ENCODE measurements around the gene ALDH5A1. TPM values are rescaled to one million over a fixed set of nuclear protein-coding genes. Genes with fewer than 3 reads are reported as not detected.

Gene ALDH5A1
- polyA plus RNA-seq (2011; rRNA removed): 0.64 and 0.75 TPM in 2 replicates
- 0.62 and 1.6 TPM in 2 replicates for polyA minus RNA-seq (2011; rRNA and poly(A)+ RNA removed)

GRCh38 chr6:24494821-24495795 lies at the start of gene ALDH5A1:
Gene ALDH5A1 (plus strand): TSS chr6:24494969. CDS start chr6:24494997, 28 bp downstream.
- DNase-seq (ENCODE audit: low read depth): no peak
- ChIA-PET CTCF (interaction anchor here (0.5 to 2.0 kb wide), 9 partner anchors 9 to 141 kb away, joined by 3 to 8 read pairs (median 3); no protein-coding TSS in a partner anchor), POLR2A (no interaction called here)
- peak; percentile 30 for TF ChIP-seq CTCF (IDR thresholded peaks at IDR 0.05; ENCODE audit: insufficient read depth, low read depth, low read length)
- H3K36me3 ChIP-seq (ENCODE audit: control insufficient read depth, insufficient read depth, low read length): no peaks in the 10 kb centered on the region
- peaks cover 2% of the 10 kb centered on the region; the same call in 1 of the 2 replicates for H3K27me3 ChIP-seq (ENCODE audit: control insufficient read depth, insufficient read depth, low read length)
- peak within 1 kb of the TSS; percentile 51 for H3K4me3 ChIP-seq (ENCODE audit: low read depth, low read length)

- ChIA-PET POLR2A (no interaction called here), CTCF (no interaction called here)
- Histone ChIP-seq H3K27me3 (ENCODE audit: control insufficient read depth, insufficient read depth, low read length) (no peaks in the 10 kb centered on the region; the same call in 1 of the 2 replicates), H3K36me3 (ENCODE audit: control insufficient read depth, insufficient read depth, low read length) (no peaks in the 10 kb centered on the region), H3K4me3 (ENCODE audit: low read depth, low read length) (no peak overlapping the region)
- no peak for DNase-seq (ENCODE audit: low read depth)
- TF ChIP-seq CTCF (IDR thresholded peaks at IDR 0.05; ENCODE audit: insufficient read depth, low read depth, low read length): no peak
These were observed 49.1 kb upstream of the ALDH5A1 start for GRCh38 chr6:24445704-24446103.

GRCh38 chr6:24446670-24447069 lies 48.1 kb upstream of the ALDH5A1 start:
- DNase-seq (ENCODE audit: low read depth): no peak
- Histone ChIP-seq H3K27me3 (ENCODE audit: control insufficient read depth, insufficient read depth, low read length) (no peaks in the 10 kb centered on the region; the same call in 1 of the 2 replicates), H3K4me3 (ENCODE audit: low read depth, low read length) (no peak overlapping the region), H3K36me3 (ENCODE audit: control insufficient read depth, insufficient read depth, low read length) (no peaks in the 10 kb centered on the region)
- TF ChIP-seq CTCF (IDR thresholded peaks at IDR 0.05; ENCODE audit: insufficient read depth, low read depth, low read length): no peak
- CTCF ChIA-PET: interaction anchor here (1.0 kb wide), 1 partner anchor 16 kb away, joined by 3 read pairs; no protein-coding TSS in a partner anchor
- POLR2A ChIA-PET: no interaction called here

GRCh38 chr6:24448396-24448795 lies 46.4 kb upstream of the ALDH5A1 start:
- POLR2A ChIA-PET: no interaction called here
- TF ChIP-seq CTCF (IDR thresholded peaks at IDR 0.05; ENCODE audit: insufficient read depth, low read depth, low read length): no peak

More at GRCh38 chr6:24448396-24448795, 46.4 kb upstream of the ALDH5A1 start:
- Histone ChIP-seq H3K36me3 (ENCODE audit: control insufficient read depth, insufficient read depth, low read length) (no peaks in the 10 kb centered on the region), H3K4me3 (ENCODE audit: low read depth, low read length) (no peak overlapping the region), H3K27me3 (ENCODE audit: control insufficient read depth, insufficient read depth, low read length) (no peaks in the 10 kb centered on the region; the same call in 1 of the 2 replicates)
- CTCF ChIA-PET: interaction anchor here (0.8 kb wide), 1 partner anchor 9 kb away, joined by 3 read pairs; no protein-coding TSS in a partner anchor
- DNase-seq (ENCODE audit: low read depth): no peak

Measured in BJ (cell line).